Right lobe of liver (tissue), 4 donors: ENCODE data around the gene BICDL2.

Experiments
- CTCF ChIP-seq, 4 donors: fragments of 200-600 bp in 3 of 4; fragments of 450-650 bp in 1 of 4; IDR thresholded peaks; one replicate each; pipeline versions ENCODE4 v1.5.1 to v1.8.0; 2016 to 2022; ENCODE audit warnings: antibody characterized with exemption in 4 of 4, mild to moderate bottlenecking in 2 of 4
- POLR2A ChIP-seq: fragments of 450-650 bp; IDR thresholded peaks from one replicate; pipeline ENCODE4 v1.6.1; 2017; ENCODE audit warnings: antibody characterized with exemption, mild to moderate bottlenecking
- donor health status: DM: no; HTN: no; CAD: no.
- donor health status: DM: no; HTN: no; CAD: no.
- donor health status: DM: no; HTN: yes; CAD: no.

GRCh38 chr16:3058139-3059030 lies 21.6 kb upstream of the BICDL2 start:
- peak in 2 of 4 donors; percentile 2 to 6 for TF ChIP-seq CTCF (IDR thresholded peaks at IDR 0.05)
- no peak for TF ChIP-seq POLR2A
